ENCODE results near the gene PCDH9.
"Not testable (repeated sequence)": the region's sequence is repeated elsewhere in the genome, so short reads cannot be mapped to it uniquely, and the experiment has no call there.

- TF ChIP-seq RAD21 (IDR thresholded peaks at IDR 0.05; ENCODE audit: low read length); CTCF (conservative IDR thresholded peaks at IDR 0.05; ENCODE audit: low read depth, low read length); ELK1 (IDR thresholded peaks at IDR 0.05; ENCODE audit: borderline replicate concordance, low read depth, low read length); CHD1 (IDR thresholded peaks at IDR 0.05; ENCODE audit: low read depth, low read length); POLR2A (IDR thresholded peaks at IDR 0.05; ENCODE audit: low read depth, low read length); USF2 (IDR thresholded peaks at IDR 0.05; ENCODE audit: low read depth, low read length); MXI1 (IDR thresholded peaks at IDR 0.05; ENCODE audit: borderline replicate concordance, low read depth, low read length); MAZ (IDR thresholded peaks at IDR 0.05; ENCODE audit: borderline replicate concordance, low read depth, low read length); CEBPB (IDR thresholded peaks at IDR 0.05; ENCODE audit: low read depth, low read length); FOS (IDR thresholded peaks at IDR 0.05; ENCODE audit: low read depth, low read length); RFX5 (IDR thresholded peaks at IDR 0.05; ENCODE audit: low read depth, low read length); BHLHE40 (IDR thresholded peaks at IDR 0.05; ENCODE audit: low read depth, low read length); RCOR1 (IDR thresholded peaks at IDR 0.05; ENCODE audit: insufficient replicate concordance, low read length); MAFK (IDR thresholded peaks at IDR 0.05; ENCODE audit: low read depth, low read length): not testable (repeated sequence)
Measured at GRCh38 chr13:66286806-66287205, 943.3 kb downstream of the PCDH9 start.

Data from IMR-90 (cell line).